Nephron progenitor cell (in vitro differentiated cells): ENCODE measurements around the gene YBX1.
"Not testable (repeated sequence)": the region's sequence is repeated elsewhere in the genome, so short reads cannot be mapped to it uniquely, and the experiment has no call there.

ENCODE experiments used
- DNase-seq: peaks from one replicate; pipeline ENCODE4 v3.0.0; 2021
- H3K27ac Mint-ChIP-seq: 2 replicates; pipeline ENCODE4 v1.8.0; 2021; ENCODE audit warnings: mild to moderate bottlenecking, moderate library complexity, mixed read lengths
- H3K27me3 Mint-ChIP-seq: 2 replicates; pipeline ENCODE4 v1.8.0; 2021; ENCODE audit warnings: mild to moderate bottlenecking, low read depth, mixed read lengths; ENCODE audit not compliant: poor library complexity
- H3K36me3 Mint-ChIP-seq: 2 replicates; pipeline ENCODE4 v1.8.0; 2021; ENCODE audit warnings: low read depth, mixed read lengths
- H3K4me1 Mint-ChIP-seq: 2 replicates; pipeline ENCODE4 v1.8.0; 2021; ENCODE audit warnings: mixed read lengths
- H3K4me3 Mint-ChIP-seq: 2 replicates; pipeline ENCODE4 v1.8.0; 2021; ENCODE audit warnings: mild to moderate bottlenecking, moderate library complexity, mixed read lengths
- H3K9me3 Mint-ChIP-seq: 2 replicates; pipeline ENCODE4 v1.8.0; 2021; ENCODE audit warnings: mild to moderate bottlenecking, moderate library complexity, mixed read lengths
- TF ChIP-seq, protein P1 (sequence below): fragments of 200-600 bp; sonication (generic); IDR thresholded peaks from 2 replicates; pipeline ENCODE4 v1.5.0; 2021; ENCODE audit warnings: antibody characterized with exemption

The YBX1 gene

GRCh38 chr1:42713293-42713692 lies 31.1 kb downstream of the YBX1 start:
- DNase-seq, result no peak
- TF ChIP-seq, protein P1, sequence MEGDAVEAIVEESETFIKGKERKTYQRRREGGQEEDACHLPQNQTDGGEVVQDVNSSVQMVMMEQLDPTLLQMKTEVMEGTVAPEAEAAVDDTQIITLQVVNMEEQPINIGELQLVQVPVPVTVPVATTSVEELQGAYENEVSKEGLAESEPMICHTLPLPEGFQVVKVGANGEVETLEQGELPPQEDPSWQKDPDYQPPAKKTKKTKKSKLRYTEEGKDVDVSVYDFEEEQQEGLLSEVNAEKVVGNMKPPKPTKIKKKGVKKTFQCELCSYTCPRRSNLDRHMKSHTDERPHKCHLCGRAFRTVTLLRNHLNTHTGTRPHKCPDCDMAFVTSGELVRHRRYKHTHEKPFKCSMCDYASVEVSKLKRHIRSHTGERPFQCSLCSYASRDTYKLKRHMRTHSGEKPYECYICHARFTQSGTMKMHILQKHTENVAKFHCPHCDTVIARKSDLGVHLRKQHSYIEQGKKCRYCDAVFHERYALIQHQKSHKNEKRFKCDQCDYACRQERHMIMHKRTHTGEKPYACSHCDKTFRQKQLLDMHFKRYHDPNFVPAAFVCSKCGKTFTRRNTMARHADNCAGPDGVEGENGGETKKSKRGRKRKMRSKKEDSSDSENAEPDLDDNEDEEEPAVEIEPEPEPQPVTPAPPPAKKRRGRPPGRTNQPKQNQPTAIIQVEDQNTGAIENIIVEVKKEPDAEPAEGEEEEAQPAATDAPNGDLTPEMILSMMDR, result no peak
- Mint-ChIP-seq H3K27ac (no peak overlapping the region), H3K4me3 (no peak overlapping the region), H3K9me3 (peaks cover 65% of the 10 kb centered on the region), H3K27me3 (peaks cover 8% of the 10 kb centered on the region), H3K4me1 (no peaks in the 10 kb centered on the region), H3K36me3 (peaks cover 98% of the 10 kb centered on the region)

DNA sequence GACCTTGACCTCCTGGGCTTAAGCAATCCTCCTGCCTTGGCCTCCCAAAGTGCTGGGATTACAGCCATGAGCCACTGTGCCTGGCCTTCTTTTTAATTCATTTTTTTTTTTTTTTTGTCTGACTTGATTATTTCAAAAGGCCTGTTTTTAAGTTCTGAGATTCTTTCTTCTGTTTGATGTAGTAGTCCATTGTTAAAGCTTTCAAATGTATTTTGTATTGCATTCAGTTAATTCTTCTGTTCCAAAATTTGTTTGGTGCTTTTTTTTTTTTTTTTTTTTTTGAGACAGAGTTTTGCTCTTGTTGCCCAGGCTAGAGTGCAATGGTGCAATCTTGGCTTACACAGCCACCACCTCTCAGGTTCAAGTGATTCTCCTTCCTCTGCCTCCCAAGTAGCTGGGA lies 32.2 kb downstream of the YBX1 start:
- not testable (repeated sequence) for DNase-seq, H3K27me3 Mint-ChIP-seq, H3K4me1 Mint-ChIP-seq, H3K27ac Mint-ChIP-seq, H3K4me3 Mint-ChIP-seq
- Mint-ChIP-seq H3K9me3 (peaks cover 59% of the 10 kb centered on the region), H3K36me3 (peaks cover 94% of the 10 kb centered on the region)

DNA sequence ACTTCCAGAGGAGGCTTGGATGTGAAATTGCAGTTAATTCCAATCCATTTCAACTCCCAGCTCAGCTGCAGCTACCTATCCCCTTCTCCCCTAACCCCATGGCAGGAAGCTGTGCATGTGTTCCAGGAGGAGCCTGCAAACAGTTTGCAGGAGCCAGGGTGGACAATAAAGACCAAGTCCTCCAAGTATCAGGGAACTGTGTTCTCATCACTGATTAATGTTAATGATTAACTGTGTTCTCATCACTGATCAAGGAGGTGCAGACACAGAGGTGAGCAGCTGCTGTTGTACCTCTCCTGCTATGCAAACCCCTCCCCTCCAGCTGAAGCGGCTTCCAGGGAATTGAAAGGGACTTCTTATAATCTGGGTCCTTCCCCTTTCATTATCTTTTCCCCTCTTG lies 38.6 kb downstream of the YBX1 start:
- Mint-ChIP-seq H3K4me3 (no peak overlapping the region), H3K36me3 (peaks cover 51% of the 10 kb centered on the region), H3K4me1 (no peaks in the 10 kb centered on the region), H3K27me3 (peaks cover 6% of the 10 kb centered on the region), H3K9me3 (peaks cover 13% of the 10 kb centered on the region), H3K27ac (no peak overlapping the region)
- DNase-seq, result no peak
- TF ChIP-seq, protein P1, result no peak

DNA sequence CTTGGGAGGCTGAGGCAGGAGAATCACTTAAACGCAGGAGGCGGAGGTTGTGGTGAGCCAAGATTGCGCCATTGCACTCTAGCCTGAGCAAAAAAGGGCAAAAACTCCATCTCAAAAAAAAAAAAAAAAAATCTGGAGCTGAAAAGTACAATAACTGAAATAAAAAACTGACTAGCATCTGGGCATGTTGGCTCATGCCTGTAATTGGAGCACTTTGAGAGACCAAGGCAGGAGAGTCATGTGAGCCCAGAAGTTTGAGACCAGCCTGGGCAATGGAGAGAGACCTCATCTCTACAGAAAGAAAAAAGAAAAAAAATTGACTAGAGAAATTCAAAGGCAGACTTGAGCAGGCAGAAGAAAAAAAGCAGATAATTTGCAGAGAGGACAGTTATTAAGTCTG lies 39.7 kb downstream of the YBX1 start:
- Mint-ChIP-seq H3K36me3 (peaks cover 43% of the 10 kb centered on the region), H3K4me1 (no peaks in the 10 kb centered on the region), H3K9me3 (peaks cover 13% of the 10 kb centered on the region), H3K4me3 (no peak overlapping the region), H3K27ac (no peak overlapping the region), H3K27me3 (peaks cover 6% of the 10 kb centered on the region)
- TF ChIP-seq, protein P1, result no peak
- DNase-seq, result no peak

- not testable (repeated sequence) for DNase-seq, H3K27me3 Mint-ChIP-seq, H3K4me1 Mint-ChIP-seq, H3K27ac Mint-ChIP-seq, H3K4me3 Mint-ChIP-seq
- peaks cover 13% of the 10 kb centered on the region for H3K9me3 Mint-ChIP-seq
- H3K36me3 Mint-ChIP-seq, result peaks cover 38% of the 10 kb centered on the region
These were observed 40.2 kb downstream of the YBX1 start for GRCh38 chr1:42722403-42722802.

DNA sequence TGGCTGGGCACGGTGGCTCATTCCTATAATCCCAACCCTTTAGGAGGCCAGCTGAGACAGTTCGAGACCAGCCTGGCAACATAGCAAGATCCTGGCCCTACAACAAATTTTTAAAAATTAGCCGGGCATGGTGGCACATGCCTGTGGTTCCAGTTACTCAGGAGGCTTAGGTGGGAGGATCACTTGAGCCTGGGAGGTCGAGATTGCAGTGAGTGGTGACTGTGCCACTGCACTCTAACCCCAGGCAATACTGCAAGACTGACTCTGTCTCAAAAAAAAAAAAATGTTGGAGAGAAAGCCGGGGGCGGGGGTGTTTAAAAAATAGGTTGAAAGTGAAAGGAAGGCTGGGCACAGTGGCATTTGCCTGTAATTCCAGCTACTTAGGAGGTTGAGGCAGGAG lies 41.3 kb downstream of the YBX1 start:
- H3K9me3 Mint-ChIP-seq, result peaks cover 13% of the 10 kb centered on the region
- TF ChIP-seq, protein P1, result no peak
- no peaks in the 10 kb centered on the region for H3K4me1 Mint-ChIP-seq
- H3K27ac Mint-ChIP-seq, result no peak overlapping the region
- H3K36me3 Mint-ChIP-seq, result peaks cover 27% of the 10 kb centered on the region
- DNase-seq, result no peak
- H3K27me3 Mint-ChIP-seq, result peaks cover 3% of the 10 kb centered on the region
- no peak overlapping the region for H3K4me3 Mint-ChIP-seq

- H3K27me3 Mint-ChIP-seq, H3K4me3 Mint-ChIP-seq, DNase-seq, H3K27ac Mint-ChIP-seq, H3K4me1 Mint-ChIP-seq: not testable (repeated sequence)
- H3K9me3 Mint-ChIP-seq, result peaks cover 13% of the 10 kb centered on the region
- H3K36me3 Mint-ChIP-seq, result peaks cover 16% of the 10 kb centered on the region
These were observed 43.6 kb downstream of the YBX1 start for GRCh38 chr1:42725820-42726219.
